Measurements from ENCODE around the gene GRAP2. TPM values are rescaled to one million over a fixed set of nuclear protein-coding genes. Genes with fewer than 3 reads are reported as not detected.
A peak's percentile ranks its signal among the peaks of the same experiment; 100 is the strongest.

Gene GRAP2
- total RNA-seq, 1 donor from 2014 or later = 7.5 TPM

DNA sequence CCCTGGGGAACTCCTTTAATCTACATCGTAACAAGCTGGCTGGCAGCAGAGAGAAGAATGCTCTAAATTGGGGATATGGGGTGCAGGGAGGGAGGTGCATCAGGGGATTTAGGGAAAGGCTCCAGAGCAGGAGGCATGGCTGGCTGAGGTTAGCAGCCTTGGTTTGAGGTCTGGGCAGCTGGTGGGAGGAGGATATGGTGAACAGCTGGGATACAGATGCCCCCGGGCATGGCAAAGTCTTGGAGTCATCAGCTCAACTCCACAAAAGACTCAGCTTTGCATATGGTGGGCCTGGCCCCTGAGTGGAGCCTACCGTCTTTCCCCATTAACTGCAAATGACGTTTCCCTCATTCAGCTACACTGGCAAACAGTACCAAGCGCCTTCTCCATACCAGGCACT is 99.3 kb downstream of the GRAP2 start:
- intact Hi-C loops (cut with DNase I) = no loop called here
- DNase-seq (ENCODE audit: low spot score) (no peak), ATAC-seq (no peak)

DNA sequence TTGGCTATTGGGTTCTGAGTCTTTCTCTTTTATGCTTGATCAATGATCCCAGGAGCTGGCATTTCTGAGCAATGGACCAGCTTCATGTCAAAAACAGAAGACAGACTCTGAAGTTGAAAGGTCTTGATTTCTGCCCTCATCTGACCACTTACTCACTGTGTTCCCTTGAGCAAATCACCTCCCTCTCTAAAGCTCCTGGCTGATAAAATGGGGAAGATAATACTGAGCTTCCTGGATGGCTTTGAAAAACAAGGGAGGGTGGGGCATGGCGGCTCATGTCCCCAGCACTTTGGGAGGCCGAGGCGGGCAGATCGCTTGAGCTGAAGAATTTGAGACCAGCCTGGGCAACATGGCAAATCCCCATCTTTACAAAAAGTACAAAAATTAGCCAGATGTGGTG is 100.2 kb downstream of the GRAP2 start:
- no peak for DNase-seq (ENCODE audit: low spot score)
- no peak for ATAC-seq
- intact Hi-C loops (cut with DNase I) = no loop called here

DNA sequence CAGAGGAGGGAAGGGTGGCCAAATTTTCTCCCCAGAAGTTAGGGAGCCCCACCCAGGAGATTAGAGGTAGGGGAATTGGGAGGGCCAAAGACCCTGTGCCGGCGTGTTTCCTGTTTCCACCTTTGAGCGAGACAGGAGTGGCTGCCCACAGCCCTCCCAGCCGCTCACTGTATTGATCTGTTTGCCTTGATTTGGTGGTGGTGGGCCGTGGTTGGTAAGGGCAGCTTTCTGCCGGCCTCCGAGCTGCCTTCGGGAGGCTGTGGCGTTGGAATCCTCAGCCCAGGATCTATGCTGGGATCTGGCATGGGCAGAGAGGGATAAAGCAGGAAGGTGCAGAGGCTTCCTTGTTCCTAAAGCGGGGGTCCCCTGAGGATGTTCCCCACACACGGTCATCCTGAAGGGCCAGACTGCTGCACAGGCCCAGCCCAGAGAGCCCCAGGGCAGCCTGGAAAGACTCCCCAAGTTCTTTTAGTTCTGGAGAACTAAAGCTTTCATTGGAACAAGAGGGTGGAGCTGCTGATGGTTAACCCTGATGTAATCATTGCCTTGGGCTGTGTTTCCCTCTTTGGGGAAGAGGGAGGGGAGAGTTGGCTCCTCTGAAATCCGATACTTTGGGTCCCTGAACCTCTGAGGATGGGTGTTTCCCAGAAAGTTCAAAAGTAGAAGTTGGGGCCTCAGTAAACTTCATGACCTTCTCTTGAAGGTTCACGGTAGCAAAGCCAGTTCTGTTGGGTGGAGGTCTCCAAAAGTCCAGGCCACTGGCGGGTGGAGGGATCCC is 101.1 kb downstream of the GRAP2 start:
- DNase-seq (ENCODE audit: low spot score) = no peak
- no peak for ATAC-seq
- intact Hi-C loops (cut with DNase I) = no loop called here

DNA sequence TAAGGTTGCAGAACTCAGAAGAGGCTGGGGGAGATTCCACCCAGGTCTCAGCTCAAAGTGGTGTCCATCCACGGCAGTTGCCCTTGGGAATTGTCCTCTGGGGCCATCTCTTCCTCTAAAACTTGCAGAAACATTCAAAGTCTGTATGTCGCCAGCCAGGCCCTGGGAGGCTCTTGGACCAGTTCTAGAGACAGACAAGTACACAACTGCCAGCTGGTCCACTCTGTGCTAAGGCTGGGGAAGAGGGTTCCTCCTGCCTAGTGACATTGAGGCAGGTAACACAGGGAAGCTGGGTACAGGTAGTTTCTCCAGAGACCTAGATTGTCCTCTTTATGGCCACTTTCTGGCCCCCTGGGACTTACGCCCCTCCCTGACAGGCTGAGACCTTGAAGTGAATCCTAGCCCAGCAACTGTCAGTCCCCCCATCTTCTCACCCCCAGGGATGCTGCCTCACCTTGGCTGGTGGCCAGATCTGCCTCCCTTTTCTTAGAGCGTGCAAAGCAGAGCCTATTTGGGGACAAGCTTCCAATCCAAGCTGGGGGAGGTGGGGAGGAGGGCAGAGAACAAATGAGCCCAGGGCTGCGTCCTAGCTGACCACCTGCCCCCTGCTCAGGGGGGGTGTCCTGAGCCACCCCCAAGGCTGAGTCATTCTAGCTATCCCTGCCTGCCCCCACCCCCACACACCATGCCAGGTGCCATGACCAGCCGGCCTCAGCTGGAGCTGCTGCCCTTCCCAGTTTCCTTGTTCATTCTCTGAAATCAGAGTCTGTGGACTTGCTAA is 102.2 kb downstream of the GRAP2 start:
- intact Hi-C loops (cut with DNase I) = no loop called here
- DNase-seq (ENCODE audit: low spot score) (no peak), ATAC-seq (no peak)

DNA sequence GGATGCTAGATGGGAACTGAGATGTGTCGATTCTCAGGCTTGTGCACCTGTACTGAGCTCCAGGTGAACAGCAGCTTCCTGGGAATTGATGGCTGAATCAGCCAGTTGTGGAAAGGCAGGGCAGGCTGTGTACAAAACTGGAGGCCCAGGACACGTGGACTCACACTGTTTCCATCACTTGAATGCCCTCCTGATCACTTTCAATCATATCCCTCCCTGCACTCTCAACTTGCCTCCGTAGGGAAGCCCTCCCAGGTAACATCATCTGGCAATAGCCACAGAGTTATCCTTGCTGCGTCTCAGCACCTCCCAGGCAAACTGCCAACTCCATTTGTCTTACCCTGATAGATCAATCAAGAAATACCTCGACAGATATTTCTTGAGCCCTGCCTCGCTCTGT is 104.0 kb downstream of the GRAP2 start:
- ATAC-seq = no peak
- intact Hi-C loops (cut with DNase I) = no loop called here
- DNase-seq (ENCODE audit: low spot score) = no peak

DNA sequence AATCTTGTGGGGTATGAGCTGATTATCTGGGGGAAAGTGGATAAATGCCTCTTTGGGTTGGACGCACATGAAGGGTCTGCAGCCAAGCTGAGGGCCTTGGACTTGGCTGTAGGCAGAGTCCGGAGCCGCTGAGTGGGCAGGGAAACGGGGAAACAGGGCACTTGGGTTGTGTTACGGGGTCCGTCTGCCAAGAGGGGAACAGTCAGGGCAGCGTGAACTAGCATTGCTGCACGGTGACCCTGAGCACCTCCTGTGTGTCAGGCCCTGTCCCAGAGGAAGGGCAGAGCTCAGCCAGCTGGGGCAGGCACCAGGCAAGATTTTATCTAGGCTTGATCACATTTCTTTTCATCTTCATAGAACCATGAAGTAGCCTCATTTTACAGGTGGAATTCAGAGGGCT is 105.8 kb downstream of the GRAP2 start:
- ATAC-seq (no peak), DNase-seq (ENCODE audit: low spot score) (no peak)
- intact Hi-C loops (cut with DNase I) = no loop called here

DNA sequence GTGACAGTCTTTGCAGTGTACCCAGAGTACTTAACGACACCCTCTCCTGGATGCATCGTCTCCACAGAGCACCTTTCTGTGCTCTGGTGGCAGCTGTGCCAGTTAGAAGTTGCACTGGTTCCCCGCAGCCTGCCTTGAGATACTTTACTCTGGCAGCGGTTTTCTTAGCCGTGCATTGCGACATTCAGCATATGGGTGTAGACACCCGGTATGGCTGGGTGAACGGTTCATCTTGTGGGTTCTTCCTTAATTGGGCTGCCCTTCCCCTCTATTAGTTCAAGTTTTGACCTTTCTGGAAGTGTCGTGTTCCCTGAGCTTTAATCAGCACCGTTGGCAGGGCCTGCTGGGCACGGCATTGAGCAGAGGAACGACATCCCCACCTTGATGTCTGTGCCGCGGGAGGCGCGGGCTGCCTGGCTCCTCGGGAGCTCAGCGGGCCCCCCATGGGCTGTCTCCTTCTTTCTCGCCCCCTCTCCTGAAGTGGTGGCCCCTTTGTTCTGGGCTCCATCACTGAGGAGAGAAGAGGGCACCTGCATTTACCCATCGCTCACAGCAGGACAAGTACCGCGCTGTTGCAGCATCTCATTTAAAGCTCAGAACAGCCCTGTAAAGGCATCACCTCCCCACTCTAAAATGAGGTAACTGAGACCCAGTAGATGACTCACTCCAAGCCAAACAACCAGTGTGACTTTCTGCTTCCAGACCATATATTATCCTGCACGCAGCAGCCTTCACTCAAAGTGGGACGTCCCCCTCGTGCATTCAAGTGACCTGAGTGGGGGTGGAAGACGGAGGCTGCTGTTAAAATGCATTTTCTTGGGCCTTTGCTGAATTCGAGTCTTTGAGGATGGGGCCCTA is 107.2 kb downstream of the GRAP2 start:
- intact Hi-C loops (cut with DNase I) = no loop called here
- DNase-seq (ENCODE audit: low spot score) (no peak), ATAC-seq (no peak)

DNA sequence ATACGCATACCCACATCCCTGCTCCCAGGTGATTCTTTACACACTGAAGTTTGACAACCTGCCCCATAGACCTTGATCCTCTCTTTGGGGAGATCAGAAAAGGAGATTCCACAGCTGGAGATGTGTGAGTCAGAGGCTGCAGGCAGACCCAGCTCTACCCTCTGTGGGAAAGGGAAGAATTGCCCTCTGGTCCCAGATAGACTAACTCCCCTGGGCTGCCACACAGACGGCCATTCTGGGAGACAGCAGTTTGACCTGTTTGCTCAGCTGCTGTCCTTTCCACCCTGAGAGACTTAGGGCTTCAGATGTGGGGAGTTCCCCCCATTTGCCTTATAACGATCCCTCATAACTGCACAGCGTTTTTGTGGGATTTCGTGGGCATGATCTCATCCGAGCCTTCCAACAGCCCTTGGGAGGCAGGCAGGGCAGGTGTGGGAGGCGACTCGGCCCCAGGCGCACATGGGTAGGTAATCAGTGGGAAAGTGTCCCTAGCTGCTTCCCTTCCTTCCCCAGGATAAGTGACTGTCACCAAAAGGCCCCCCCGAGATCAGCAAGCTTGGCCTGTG is 107.9 kb downstream of the GRAP2 start:
- ATAC-seq (no peak), DNase-seq (ENCODE audit: low spot score) (no peak)
- intact Hi-C loops (cut with DNase I) = no loop called here

DNA sequence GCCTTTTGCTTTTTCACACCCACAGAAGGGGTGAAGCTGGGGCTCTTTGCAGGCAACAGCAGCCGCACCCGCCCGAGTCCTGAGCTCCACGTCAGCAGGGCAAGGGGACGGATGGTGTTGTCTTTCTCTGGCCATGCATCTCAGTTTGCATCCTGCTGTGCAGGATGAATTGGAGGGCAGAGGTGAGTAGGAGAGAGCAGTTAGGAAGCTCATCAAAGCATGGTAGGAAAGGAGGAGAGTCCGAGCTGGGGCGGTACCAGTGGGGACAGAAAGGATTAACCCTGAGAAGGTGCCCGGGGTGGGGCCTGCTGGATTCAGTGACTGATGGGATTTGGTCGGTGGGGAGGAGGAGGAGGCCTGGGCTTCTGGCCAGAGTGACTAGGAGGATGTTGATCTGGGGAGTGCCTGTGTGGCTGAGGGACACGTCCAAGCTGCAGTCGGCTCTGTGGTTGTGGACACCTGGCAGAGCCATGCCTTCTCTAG is 108.4 kb downstream of the GRAP2 start:
- peak; percentile 56 for ATAC-seq
- DNase-seq (ENCODE audit: low spot score) = no peak
- intact Hi-C loops (cut with DNase I) = no loop called here

DNA sequence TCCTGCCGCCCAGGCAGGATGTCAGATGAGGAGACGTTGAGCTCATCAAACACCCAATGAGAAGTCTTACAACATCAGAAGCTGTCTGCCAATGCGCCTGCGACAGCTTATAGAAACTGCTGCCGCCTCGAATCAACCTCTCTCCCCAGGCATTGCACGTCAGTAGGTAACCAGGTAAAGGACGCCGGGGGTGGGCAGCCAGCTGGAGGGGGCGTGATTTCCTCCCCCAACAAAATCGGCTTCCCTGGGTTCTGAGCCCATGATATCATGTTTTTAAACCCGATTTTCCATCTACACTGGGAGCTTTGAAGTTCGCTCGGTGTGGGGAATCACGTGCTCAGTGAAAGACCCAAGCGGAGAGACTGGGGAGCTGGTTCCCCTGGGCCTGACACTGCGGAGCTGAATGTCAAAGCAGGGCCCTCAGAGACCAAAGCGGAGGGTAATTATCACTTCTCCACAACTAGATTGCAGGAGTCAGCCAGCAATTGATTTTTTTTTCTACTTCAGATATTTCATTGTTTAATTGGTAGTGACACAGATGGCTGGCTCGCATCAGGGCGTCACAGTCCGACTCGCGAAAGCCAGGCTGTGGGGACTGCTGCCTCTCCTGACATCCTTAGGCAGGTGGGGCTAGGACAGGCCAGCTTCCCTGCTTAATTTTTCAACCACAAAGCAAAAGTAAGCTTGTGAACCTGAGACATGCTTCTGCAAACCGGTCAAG is 109.2 kb downstream of the GRAP2 start:
- ATAC-seq = no peak
- no peak for DNase-seq (ENCODE audit: low spot score)
- intact Hi-C loops (cut with DNase I) = no loop called here

DNA sequence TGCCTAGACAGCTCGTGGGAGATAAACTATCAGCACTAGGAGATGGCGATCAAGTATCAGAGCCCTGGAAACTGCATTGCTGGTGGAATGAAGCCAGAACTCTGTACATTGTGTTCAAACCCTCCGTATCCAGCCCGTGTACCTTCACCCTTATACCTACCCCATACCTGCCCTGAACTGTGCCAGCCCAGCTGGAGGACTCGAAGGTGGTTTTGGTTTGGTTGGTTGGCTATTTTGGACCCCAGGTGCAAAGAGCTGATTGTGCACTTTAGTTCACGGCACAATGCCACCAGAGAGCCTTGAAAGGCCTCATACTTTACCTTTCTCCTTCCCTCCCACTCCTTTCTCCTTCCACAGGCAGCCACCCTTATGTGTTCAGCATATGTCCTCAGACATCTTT is 109.9 kb downstream of the GRAP2 start:
- no peak for DNase-seq (ENCODE audit: low spot score)
- intact Hi-C loops (cut with DNase I) = no loop called here
- no peak for ATAC-seq

DNA sequence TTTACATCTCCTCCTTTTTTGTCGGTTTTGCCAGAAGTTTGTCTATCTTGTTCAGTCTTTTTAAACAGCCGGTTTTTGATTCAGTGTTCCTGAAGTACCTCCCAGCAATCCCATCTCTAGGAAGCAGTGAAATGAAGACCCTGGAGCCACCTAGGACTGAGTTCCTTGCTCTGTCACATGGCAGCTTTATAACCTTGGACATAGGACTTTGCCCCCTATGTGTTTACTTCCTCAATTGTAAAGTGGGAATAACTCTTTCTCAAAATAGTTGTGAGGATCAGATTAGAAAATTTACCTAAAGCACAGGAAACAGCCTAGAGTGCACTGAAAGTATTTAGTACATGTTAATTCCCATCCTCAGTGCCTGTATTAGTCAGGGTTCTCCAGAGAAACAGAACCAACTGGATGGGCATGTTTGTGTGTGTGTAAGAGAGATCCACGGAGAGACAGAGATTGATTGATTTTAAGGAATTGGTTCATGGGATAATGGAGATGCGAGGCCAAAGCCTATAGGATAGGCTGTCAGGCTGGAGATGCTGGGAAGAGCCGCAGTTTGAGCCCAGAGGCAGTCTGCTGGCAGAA is 113.9 kb downstream of the GRAP2 start:
- DNase-seq (ENCODE audit: low spot score) = no peak
- intact Hi-C loops (cut with DNase I) = no loop called here

DNA sequence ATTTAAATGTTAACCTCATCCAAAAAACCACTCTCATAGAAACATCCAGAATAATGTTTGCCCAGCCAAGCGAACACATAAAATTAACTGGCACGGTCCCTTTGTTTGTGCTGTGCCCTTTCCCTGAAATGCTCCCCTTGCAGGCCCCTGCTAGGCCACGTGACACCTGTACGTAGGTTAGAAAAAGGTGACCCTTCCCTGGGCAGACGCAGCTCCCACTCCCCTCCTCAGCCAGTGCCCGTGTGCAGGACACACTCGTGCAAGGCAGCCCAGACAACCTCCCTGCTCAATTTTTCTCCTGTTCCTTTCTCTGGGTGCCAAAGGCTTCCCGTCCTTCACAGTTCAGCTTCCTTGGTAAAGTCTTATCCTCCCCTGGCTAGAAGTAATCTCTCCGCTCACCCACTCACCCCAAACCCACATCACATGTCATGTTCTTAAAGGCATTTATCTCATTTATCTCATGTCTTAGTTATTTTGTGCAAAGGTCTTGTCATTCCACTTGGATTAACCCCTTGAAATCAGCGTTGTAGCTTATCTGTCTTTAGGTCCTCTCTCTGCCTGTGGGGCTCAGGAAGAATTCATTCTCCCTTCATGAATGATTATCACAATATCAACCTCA is 114.6 kb downstream of the GRAP2 start:
- ATAC-seq (no peak), DNase-seq (ENCODE audit: low spot score) (no peak)
- intact Hi-C loops (cut with DNase I) = no loop called here

More for the DNA sequence above, 113.9 kb downstream of the GRAP2 start:
- ATAC-seq = no peak

DNA sequence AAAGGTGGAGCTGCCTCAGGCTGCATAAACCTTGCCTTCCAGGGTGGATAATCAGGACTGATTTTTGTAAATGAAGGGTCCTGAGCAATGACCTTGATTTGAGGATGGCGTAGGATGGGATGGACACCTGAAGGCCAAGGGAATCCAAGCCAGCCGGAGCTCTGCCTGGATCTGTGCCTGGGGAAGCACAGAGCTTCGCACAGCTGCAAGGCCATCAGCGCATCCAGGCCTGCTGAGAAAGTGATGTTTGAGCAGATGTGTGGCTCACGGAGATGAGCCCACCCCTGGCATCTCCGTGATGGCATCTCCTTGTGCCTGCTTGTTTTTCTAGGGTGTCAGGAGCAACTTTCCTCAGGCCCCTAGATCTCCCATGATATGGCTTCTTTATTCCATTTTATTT is 117.2 kb downstream of the GRAP2 start:
- intact Hi-C loops (cut with DNase I) = no loop called here
- ATAC-seq (no peak), DNase-seq (ENCODE audit: low spot score) (no peak)

DNA sequence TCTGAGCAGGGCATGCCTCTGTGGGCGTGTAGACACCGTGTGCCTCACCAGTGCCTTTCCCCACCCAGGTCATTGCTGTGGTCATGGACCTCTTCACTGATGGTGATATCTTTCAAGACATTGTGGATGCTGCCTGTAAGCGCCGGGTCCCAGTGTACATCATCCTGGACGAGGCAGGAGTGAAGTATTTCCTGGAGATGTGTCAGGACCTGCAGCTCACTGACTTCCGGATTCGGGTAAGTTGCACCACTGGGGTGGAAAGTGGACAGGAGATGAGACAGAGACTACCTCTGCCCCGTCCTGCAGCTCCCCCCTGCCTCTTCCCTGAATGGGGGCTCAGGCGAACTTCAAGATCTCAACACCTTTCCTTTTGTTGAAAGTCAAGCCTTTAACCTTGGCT is 118.2 kb downstream of the GRAP2 start:
- ATAC-seq (no peak), DNase-seq (ENCODE audit: low spot score) (no peak)
- intact Hi-C loops (cut with DNase I) = no loop called here

DNA sequence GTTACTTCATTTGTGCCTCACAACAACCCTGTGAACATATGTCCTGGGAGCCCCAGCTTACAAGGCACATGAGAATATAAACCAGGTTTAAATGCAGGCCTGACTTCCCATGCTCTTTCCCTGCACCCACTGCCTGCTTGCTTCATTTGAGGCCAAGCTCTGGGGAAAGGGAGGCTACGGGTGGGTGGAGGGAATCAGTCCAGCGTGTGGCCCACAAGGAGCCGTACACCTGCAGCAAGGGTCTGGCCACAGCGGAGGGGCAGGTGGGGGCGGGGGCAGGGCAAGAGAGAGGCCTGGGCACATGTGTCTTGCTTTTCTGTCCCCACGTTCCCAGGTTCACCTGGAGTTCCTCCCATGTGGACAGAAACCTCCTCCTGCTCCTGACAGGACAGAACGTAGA is 120.1 kb downstream of the GRAP2 start:
- ATAC-seq = no peak
- intact Hi-C loops (cut with DNase I) = loop anchor here (5.0 to 10.0 kb wide), 2 partner anchors 396 to 484 kb away; no protein-coding TSS in a partner anchor
- no peak for DNase-seq (ENCODE audit: low spot score)

DNA sequence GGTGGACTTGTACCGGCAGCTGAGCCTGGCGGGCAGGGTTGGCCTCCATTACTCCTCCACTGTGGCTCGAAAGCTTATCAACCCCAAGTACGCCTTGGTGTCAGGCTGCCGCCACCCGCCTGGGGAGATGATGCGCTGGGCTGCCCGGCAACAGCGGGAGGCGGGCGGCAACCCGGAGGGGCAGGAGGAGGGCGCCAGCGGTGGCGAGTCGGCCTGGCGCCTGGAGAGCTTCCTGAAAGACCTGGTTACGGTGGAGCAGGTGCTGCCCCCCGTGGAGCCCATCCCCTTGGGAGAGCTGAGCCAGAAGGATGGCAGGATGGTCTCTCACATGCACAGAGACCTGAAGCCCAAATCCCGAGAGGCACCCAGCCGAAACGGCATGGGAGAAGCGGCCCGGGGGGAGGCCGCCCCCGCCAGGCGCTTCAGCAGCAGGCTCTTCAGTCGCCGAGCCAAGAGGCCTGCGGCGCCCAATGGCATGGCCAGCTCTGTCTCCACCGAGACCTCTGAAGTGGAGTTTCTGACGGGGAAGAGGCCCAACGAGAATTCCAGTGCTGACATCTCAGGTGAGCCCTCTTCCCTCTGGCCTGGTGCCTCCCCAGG is 120.6 kb downstream of the GRAP2 start:
- ATAC-seq (no peak), DNase-seq (ENCODE audit: low spot score) (no peak)
- intact Hi-C loops (cut with DNase I) = loop anchor here (5.0 to 10.0 kb wide), 2 partner anchors 397 to 484 kb away; no protein-coding TSS in a partner anchor
